GM19043 (cell line): ENCODE results near the gene BTBD19.
"Not testable (repeated sequence)": the region's sequence is repeated elsewhere in the genome, so short reads cannot be mapped to it uniquely, and the experiment has no call there.

Experiments
- ATAC-seq: cut with Tn5 transposase; IDR thresholded peaks from one replicate; pipeline ENCODE4 v1.9.1; 2021; ENCODE audit warnings: low read depth; ENCODE audit not compliant: unreplicated experiment

BTBD19 gene

DNA sequence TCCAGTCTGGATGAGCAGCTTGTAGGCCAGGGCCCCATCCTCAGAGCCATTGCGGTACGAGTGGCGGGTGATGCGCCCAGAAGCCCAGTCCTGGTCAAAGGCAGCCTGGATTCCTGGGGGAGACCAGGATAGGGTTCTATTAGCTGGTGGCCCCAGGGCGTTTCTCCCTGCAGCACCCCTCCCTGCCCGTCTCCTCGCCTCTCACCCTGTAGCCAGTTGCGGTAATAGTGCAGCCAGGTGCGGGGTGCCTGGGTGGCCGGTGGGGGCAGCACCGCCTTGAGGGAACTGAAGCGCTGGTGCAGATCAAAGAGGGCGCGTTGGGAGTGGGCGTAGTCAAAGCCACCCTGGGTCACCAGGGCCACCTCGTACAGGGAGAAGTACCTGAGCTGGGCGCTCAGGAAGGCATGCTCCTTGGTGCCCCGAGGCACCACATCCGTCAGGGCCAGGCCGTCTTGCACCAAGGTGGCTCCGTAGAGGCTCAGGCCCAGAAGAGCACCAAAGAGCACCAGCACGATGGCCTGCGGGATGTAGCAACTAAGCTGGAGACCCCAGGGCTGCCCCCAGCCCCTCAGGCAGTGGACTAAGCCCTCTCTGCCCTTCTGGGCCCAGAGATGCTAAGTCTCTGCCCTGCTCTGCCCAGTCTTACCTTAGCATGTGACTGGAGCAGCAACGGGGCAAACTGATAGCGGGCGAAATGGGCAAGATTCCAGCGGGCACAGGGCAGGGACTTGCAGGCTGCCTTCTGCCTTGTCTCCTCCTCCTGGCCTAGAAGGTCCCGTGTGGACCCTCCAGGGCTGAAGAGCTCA is 19.1 kb downstream of the BTBD19 start:
- ATAC-seq, result no peak

DNA sequence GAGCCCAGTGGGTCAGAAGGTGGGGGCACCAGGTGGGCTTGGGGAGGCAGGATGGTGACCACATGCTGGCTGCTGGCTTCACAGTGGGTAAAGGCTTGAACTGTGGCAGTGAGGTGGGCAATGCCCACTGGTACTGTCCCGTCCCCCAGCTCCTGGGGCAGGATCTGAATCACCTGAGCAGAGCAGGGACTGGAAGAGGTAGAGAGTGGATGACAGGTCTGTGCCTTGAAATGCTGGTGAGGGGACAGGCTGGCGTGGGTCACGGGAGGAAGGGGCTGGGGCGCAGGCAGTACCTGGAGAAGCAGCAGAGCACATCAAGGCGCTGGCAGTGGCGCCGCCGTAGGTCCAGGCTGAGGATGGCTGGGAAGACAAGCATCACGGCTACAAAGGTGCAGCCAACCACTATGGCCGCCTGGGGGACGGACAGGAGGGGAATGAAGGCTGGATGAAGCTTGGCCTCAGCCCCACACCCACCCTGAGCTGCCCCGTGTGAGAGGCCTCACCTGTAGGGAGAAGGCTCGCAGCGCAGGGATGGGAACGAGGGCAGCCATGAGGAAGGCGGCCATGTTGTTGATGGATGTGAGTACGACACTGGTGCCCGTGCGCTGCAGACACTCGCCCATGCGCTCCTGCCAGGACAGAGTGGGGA is 19.8 kb downstream of the BTBD19 start:
- ATAC-seq, result no peak

DNA sequence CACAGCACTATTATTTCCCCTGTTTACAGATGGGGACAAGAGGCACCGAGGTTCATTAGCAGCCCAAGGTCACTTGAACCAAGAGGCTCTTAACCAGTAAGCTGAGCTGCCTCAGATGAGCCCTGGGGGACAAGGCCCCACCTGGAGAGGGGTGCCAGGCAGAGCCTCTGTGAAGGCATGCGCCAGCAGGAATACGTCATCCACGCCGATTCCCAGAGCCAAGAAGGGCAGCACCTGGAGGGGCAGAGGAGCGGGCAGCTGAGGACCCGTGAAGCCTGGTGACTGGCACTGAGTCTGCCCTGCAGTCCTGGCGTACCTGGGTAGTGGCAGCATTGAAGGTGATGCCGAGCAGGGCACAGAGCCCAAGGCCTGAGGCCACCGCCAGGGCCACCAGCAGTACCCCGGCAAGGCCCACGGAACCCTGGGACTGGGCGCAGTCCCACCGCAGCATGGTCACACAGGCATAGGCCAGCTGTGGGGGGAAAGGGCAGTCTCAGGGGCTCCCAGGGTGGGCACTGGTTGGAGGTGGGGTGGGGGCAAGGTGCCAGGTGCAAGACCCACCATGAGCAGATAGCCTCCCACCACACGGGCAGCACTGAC is 20.6 kb downstream of the BTBD19 start:
- no peak for ATAC-seq

DNA sequence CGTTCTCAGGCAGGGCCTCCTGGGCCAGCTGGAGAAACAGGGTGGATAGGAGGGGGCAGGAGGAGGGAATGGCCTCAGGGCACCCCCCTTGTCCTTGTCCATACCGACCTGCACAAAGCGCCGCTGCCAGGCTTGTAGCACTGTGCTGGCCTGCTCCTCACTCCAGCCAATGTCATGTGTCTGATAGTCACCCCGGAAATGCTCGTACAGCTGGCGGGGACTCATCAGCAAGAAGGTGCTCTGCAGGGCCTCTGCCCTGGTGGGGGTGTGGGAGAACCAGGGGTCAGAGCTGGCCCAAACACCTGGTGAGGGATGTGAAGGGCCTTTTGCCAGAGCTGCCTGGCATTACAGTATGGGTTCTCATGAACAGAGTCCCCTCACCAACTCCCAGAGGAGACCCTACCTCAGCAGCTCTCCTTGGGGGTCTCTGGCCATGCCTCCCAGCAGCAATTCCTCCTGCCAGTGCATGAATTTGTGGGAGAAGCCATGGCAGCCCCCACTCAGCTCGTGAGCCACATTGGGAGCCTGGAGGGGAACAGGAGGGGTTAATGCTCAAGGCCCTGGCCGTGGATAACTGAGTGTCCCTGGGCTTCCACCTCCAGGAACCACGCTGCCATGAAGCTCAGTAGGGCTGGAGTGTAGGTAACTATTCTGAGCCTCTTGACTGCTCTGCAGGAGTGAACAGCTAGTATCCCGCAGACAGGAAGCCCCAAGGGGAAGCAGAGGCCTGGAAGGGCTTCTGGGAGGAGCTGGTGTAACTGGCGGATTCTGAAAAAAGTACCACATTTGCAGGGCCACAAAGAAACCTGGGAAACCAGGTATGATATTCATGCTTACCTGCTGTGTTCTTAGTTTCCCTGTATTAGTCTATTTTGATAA is 21.4 kb downstream of the BTBD19 start:
- ATAC-seq, result no peak

DNA sequence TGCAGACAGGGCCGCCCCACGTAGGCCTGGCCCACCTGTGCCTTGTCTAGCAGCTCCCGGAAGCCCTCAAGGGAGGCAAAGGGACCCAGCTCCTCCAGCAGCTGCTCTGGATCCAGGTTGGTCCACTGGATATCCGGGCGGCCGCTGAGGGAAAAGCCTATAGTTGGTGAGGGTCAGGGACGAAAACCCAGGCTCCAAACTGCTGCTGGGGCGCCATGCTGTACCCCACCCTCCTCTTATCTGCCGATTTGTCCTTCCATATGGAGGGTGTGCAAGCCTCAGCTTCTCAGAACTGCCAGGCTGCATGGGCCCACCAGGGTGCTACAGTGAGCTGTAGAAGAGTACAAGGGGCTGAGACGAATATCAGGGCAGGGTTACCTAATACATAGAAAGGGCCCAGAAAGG is 22.6 kb downstream of the BTBD19 start:
- no peak for ATAC-seq

DNA sequence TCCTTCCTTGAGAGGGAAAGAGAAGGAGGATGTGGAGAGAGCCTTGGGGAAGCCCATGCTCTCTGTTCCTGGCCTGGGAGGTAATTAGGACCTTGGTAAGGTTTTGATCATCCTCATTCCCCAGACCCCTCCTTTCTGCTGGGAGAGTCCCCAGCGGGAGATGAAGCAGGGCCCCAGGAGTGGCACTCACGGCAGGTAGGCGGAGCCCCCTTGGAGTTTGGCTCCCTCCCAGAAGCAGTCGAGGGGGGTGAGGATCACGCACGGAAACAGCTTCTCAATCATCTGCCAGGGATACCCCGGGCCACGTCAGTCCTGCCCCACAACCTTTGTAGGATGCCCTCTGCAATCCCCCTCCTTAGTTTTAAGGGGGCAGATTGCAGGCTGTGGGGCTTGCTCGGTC is 23.2 kb downstream of the BTBD19 start:
- no peak for ATAC-seq

DNA sequence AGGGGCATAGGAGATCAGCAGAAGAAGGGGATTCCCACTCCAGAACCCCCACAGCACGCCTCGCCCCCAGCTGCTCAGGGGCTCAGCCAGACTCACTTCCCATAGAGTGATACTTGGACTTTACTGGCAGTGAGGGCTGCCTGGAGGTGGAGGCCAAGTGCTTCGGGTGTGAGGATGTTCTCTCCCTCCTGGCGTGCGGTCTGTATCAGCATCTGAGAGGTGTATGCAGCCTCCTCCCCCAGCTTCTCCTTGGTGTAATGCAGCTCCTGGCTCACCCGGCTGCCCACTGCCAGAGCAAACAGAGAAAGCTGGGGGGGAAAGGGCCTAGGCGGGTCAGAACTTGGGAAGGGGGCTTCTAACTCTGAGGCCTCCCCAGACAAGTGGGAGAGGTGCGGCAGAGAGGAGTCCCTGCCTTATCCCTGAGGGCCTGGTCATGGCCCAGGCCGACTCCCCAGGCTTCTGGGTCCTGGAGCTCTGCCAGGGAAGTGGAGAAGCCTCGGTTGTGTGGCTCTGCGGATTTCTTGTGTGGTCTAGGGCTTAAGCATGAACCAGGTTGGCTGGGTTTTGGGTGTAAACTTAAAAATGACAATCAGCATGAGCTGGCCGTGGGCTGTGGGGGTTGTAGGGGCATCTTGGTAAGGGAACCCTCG is 23.9 kb downstream of the BTBD19 start:
- no peak for ATAC-seq

DNA sequence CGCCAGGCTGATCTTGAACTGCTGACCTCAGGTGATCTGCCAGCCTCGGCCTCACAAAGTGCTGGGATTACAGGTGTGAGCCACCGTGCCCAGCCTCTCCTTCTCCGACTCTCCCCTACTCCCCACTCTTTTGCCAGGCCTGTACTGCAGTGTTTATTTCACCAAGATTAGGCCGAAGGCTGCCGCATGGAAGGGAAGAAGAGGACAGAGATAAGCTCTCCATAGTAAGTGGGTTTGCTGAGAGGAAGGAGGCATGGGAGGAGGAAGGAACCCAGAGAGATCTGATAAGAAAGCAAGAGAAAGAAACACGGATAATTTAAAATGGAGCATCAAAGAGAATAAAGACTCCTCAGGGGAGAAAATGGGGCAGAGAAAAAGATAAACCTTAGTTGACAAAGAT is 26.0 kb downstream of the BTBD19 start:
- ATAC-seq, result no peak

DNA sequence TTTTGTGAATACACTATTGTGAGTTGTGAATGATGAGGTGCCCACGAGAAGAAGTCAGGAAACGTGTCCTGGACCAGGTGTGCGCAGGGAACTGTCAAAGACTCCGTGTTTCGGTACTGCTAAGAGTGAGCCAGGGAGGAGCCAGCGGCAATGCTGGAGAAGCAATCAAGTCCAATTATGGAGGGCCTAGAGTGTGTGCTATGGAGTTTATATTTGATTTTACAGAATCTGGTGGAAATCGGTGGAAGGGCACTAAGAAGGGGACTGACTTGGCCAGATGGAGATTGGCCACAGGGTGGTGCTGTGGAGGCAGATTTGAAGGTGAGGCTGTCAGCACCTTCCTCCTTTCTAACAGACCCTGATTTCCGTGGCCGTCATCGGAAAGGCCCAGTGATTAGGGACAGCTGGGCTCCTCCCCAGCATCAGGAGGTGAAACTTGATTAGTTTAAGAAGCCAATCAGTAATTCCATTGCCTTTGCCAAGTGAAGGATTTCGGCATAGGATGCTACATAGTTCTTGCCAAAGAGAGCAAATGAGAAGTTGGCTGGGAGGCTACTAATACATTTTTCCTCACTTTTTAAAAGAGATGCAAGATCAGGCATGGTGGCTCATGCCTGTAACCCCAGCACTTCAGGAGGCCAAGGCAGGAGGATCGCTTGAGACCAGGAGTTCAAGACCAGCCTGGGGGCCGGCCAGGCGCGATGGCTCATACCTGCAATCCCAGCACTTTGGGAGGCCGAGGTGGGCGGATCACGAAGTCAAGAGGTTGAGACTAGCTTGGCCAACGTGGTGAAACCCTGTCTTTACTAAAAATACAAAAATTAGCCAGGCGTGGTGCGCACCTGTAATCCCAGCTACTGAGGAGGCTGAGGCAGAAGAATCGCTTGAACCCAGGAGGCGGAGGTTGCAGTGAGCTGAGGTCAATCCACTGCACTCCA is 27.7 kb downstream of the BTBD19 start:
- ATAC-seq, result peak; percentile 51

DNA sequence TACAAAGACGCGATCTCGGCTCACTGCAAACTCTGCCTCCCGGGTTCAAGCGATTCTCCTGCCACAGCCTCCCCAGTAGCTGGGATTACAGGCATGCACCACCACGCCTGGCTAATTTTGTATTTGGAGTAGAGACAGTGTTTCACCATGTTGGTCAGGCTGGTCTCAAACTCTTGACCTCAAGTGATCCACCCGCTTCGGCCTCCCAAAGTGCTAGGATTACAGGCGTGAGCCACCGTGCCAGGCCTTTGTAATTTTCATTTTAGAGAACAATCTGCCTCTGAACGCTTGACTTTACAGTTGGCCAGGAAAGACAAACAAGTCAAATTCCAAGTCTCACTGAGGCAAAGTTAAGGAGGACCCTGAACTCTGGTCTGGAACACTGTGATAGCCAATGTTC is 30.0 kb downstream of the BTBD19 start:
- not testable (repeated sequence) for ATAC-seq

DNA sequence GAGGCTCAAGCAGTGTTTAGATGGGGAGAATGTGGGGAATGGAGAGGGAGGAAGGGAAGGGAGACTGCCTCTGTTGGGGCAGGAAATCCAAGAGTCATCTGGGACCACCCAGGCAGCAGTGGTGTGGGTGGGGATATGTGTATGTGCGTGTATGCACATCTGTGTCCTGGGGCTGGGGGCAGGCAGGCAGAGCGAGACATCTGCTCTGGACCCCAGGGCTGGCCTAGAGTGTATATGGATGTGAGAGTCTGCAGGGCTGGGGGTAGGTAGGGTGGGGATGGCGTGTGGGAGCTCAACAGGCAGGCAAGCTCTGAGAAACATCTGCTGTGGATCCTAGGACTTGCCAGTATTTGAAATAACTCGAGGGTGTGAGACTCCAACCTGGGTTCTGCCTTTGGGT is 31.3 kb downstream of the BTBD19 start:
- ATAC-seq, result no peak

DNA sequence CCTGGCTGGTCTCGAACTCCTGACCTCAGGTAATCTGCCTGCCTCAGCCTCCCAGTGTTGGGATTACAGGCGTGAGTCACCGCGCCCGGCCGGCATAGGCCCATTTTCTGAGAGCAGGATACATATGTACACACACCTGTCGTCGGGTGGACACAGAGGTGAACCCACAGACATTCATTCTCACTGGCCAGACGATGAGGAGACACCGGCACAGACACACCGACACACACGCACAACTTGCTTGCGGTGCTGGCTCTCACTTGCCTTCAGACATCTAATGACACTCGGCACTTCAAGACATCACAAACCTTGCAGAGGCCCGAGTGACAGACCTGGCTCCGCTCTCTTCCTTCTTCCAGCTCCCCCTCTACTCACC is 34.2 kb downstream of the BTBD19 start:
- no peak for ATAC-seq

DNA sequence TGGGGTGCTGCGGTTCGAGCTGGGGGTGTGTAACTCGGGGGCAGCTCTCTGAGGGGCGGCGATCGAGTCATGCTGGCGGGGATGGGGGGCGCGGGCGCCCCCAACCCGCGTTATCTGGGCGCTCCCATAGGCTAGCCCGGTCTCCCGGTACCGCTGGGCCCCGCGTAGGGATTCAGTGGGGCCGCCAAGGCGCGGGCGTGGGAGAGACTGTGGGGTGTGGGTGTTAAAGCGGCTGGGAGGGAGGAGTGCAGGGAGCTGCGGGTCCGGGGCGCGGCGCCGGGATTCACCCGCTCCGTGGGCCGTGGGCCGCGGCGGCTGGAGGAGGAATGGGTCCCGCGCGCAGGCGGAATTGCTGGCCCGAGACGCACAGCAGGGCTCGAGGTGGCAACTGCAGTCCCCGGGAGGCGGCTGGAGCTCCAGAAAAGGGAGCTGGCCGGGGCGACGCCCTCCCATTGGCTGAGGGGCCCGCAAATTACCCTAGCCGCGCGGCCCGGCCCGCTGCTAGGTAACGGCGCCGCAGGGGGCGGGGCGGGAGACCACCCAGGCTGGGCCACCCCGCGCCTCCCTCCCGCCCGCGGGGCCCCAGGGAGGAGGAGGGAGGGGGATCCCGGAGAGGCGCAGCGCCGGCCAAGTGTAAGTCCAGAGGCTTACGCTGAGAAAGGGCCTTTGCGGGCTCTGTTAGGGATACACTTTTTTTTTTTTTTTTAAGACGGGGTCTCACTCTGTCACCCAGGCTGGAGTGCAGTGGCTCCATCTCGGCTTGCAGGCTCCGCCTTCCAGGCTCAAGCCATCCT is 34.7 kb downstream of the BTBD19 start, which contains the start of gene PTCH2:
Gene PTCH2, minus strand, starts transcription at position 392 of the 794 bp plus-strand sequence. Its CDS starts 321 bp downstream, at position 71.
- no peak for ATAC-seq

DNA sequence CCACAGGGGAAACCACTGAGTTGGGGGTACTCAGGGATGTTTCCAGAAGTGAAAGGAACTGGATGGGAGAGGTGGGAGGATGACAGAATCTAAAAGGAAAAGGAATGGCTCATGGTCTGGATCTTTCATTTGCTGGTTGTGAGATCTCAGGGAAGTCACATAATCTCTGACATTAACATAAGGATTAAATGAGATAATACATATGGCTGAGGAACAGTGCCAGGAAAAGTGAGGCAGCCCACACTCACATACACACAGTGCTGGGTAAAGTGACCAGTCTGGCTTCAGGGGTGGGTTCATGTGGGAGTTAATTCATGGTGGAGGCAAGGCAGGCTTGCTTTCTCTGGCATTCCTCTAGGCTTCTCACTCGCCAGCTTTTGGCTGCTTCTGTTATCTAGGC is 38.7 kb downstream of the BTBD19 start:
- no peak for ATAC-seq

DNA sequence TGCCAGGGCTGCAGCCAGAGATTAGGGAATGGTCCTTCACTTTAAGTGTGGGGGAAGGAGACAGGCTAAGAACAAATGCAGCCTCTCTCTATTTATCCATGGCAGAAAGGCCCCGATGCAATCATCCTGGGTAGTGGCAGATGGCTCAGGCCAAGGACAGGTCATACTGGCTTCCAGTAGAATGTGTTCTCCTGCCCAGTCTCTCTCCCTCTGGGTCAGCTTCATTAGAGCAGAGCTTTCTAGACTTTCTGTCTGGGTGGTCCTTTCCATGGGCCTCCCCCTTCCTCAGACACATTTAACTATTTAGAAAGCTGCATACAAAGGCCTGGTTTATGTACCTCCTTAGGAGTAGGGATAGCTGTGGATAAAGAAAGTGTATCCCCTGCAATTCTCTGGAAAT is 39.5 kb downstream of the BTBD19 start:
- no peak for ATAC-seq

DNA sequence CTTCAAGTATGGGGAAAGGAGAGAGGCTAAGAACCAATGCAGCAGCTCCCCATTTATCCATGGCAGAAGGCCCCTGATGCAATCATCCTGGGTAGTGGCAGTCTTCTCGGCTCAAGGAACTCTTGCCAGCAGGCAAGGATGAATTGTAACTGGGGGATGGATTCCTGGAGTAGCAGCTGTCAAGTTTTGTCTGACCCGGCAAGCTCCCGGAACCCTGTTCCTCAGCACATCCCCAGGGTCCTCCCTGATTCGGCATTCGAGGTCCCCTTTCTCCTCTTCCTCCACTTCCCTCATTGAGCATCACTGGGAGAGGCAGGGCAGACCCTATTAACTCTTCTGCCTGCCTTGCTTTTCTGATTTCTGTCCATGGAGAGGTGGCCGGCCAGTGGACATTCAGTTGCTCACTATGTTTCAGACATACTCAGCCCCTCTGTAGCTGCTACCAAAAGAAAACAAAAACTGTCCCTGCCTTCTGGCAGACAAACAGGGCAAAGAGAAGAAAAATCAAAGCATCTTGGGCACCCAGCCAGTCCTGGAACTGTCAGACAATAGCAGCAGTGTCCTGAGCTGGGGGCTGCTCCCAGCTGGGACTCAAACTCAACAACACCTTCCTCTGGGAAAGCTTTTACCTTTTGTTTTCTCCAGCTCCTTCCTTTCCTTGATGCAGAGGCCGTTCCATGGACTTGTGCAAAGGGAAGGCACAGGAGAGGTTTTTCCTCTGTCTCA is 40.3 kb downstream of the BTBD19 start:
- no peak for ATAC-seq

DNA sequence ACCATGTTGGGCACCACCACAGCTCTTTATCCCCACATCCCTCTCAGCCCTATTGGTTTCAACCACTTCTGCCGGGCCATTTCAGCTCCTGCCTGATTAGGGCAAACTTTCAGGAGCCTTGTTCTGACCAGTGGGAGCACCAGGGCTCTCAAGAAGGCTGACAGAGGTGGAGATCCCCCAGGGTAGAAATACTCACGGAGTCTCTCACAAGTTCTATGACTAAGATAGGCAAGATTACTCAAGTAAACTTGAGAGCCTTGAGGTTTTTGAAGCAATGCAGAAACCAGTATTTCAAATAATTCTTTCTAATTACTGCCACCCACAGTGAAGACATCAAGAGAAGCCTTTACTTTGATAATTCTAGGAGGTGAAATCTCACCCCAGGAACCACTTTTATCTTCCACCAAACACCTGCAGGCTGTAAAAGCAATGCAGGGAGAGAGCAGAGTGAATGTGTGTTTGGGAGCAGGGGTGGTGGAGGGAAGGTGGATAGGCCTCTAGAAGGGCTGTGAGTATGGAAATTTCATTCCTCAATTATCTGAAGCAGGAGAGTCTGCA is 41.3 kb downstream of the BTBD19 start:
- no peak for ATAC-seq

DNA sequence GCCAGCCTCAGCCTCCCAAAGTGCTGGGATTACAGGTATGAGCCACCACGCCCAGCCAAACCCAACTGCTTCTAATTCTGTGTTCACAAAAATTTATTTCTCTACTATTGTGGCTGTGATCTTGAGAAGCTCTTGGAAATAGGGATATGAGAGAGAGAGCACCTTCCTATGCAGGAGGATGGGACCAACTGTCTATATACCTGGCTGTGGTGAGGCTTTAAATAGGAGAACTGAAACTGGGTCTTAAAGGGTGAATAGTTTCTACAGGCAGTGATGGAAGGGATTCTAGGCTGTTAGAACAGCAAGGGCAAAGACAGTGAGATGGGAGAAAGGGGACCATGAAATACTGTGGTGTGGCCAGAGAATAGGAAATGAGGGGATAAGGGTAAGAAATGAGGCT is 43.0 kb downstream of the BTBD19 start:
- ATAC-seq, result no peak
